HG03342 (cell line): Measurements from ENCODE around the gene PROC.

Experiments used
- ATAC-seq: cut with Tn5 transposase; IDR thresholded peaks from one replicate; pipeline ENCODE4 v1.9.1; 2021; ENCODE audit warnings: mild to moderate bottlenecking, moderate library complexity; ENCODE audit not compliant: unreplicated experiment

Gene PROC

GRCh38 chr2:127453392-127454171, 35.4 kb downstream of the PROC start:
- no peak for ATAC-seq

GRCh38 chr2:127454595-127455565, 36.7 kb downstream of the PROC start:
- ATAC-seq, result no peak

DNA sequence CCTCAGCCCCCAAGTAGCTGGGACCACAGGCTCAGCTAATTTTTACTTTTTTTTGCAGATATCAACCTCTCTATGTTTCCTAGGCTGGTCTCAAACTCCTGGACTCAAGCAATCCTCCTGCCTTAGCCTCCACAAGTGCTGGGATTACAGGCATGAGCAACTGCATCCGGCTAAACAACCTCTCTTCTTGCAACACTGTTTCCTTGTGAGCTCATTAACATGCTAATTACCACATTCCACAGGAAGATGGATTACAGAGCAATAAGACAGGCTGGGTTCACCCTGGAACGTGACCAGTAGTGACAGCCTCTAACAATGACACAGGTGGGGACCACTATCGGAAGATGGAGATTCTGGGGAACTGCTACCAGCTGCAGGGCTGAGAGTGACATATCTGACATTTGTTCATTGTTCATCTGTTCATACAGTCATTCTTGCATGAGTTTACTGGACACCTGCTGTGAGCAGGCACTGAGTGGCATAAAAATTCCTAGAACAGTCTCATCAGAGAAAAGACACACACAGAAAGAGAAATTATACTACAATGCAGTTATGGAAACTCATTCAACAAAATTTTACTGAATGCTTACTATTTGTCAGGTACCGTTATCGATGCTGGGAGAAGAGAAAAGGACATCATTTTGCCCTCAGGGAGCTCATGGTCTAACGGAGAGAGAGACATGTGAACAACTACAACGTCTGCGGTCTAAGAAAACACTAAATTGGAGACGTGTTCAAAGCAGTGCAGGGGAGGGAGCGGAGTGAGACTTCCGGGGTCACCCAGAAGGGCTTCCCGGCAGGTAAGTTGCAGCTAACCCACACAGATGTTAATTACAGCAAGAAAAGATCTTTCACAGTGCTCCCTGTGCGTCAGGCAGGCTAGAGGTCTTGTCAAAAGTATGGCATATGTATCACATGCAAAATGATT, 37.6 kb downstream of the PROC start:
- ATAC-seq, result no peak

DNA sequence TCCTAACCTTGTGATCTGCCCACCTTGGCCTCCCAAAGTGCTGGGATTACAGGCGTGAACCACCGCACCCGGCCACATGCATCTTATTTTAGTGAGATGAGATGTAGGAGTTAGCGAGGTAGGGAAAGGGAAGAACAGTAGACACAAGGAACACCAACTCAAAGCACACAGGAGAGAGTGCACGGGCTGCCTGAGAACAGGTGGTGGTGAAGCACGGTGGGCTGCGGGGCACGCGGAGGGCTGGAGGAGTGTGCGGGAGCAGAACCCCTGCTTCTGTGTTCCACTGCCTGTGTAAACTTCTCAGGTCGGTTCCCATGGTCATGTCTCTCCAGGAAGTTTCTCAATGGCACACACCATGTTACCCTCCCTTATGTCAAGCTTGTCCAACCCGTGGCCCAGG, 38.7 kb downstream of the PROC start:
- no peak for ATAC-seq

DNA sequence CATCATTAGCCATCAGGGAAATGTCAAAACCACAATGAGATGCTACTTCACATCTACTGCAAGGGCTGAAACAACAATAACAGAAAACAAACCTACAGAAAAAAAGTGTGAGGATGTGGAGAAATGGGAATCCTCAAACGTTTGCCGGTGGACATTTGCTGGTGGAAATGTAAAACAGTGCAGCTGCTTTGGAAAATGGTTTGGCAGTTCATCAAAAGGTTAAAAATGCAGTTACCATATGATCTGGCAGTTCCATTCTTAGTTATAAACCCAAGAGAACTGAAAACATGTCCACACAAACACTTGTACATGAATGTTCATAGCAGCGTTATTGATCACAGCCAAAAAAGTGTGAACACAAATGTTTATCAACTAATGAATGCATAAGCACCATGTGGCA, 44.2 kb downstream of the PROC start:
- ATAC-seq, result no peak

DNA sequence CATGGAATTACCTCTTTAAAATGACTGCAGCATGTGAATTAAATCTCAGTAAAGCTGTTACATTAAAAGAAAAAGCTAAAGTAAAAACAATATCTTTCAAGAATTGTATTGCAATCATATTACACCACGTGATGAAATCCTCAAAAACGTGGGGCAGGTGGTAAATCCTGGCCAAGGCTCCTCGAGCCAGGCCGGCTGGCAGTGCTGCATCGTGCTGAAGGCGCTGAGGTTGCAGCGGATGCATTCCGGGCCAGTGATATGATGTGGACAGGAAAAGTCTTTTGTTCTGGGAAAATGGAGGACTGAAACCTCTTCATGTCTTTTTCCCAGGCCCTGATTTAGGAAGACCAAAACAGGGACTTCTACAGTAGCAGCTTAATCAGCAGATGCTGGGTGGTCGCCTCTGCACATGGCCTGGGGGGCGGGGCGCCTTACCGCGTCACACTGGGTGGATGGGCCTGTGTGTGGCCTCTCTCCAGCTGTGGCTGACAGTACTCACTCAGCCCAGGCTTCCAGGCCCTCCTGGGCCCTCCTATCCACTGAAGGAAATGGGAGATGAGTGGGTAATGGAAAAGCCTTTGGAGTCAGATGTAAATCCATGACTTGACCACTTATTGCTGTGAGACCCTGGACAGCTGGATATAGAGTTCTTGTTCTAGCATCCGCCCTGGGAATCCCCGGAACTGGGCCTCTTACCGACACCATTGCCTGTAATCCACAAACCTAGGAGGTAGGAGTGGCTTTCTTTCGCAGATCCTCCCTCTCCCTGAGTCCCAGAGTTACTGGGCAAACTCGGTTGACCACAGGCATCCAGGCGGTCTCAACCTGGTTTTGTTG, 45.1 kb downstream of the PROC start:
- no peak for ATAC-seq

DNA sequence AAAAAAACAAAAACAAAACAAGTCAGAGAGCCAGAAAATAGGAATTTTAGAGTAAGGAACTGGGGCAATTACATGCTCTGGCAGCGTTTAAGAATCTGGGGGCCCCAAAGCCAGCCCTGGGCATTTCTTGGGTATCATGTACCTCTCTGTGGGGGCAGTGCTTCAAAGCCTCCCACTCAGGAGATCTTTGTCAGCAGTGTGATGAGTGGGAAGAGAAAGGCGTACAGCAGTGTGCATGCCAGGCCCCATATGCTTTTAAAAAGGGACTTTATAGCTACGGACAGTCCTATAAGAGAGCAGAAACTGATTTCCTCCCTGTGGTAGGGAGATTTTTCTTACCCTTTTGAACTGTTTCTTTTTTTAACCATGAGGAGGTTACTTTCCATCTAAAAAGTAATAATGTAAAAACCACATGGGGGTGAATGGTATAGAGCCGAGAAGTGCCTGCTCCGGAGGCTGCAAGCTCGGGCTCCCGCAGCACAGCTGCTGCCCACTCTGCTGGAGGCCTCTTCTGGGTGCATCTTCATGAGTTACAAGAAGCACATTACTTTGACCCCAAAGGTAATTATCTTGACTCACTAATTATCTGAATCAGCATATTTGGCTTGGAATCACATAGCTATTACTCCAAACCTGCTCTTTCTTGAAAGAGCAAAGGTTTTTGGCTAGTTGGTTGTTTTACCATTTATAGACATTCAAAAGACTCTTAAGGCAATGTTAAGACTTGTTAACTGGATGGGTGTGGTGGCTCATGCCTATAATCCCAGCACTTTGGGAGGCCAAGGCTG, 46.4 kb downstream of the PROC start:
- ATAC-seq, result no peak

DNA sequence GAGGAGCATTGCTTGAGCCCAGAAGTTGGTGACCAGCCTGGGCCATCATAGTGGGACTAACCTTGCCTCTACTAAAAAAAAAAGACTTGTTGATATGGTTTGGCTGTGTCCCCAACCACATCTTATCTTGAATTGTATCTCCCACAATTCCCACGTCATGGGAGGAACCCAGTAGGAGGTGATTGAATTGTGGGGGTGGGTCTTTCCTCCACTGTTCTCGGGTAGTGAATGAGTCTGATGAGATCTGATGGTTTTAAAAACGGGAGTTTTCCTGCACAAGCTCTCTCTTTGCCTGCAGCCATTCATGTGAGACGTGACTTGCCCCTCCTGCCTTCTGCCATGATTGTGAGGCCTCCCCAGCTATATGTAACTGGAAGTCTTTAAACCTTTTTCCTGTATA, 47.0 kb downstream of the PROC start:
- no peak for ATAC-seq

DNA sequence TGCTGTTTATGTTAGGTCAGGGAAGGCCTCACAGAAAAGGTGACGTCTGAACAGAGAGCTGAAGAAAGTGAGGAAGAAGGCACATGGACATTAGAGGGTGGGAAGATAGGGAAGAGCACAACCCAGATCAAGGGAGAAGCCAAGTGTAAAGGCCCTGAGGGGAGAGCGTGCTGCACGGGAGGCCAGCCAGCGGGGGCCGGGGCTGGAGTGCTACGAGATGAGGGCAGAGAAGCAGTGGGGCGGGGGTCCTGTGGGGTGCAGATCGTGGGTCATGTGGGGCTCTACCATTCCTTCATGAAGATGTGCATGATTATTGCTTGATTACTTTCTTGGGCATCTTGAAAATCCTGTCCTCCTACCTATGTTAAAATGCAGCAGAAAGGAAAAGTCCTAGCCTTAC, 50.8 kb downstream of the PROC start:
- ATAC-seq, result no peak

- ATAC-seq, result no peak
Measured at GRCh38 chr2:127469974-127470373, 51.7 kb downstream of the PROC start.

DNA sequence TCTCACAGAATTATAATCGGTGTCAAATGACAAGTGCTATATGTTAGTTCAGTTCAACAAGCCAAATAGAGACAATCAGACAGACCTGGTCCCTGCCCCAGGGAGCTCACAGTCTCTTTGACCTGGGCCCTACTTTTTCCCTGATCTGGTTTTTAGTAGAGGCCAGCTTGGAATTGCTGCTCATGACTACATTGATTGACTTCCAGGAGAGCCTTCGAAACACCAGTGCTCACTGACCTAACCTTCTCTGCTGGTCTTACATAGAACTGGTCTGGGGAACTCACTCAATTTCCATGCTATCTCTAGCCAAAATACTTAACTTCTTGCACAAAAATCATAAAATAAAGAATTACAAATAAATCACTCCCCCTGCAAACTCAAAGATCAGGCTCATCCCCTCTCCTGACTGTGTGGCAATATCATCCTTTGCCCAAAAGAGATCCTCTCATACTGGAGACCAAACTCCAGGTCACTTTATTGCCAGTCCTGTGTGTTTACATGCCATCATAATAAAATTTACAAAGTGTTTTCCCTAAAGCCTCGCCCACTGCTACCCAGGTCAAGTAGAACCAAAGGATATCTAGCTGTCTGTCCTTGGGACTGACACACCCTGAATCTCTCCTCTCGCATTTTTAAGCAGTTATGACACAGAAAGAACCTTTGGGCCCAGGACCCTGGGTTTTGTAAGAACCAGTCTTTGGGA, 53.2 kb downstream of the PROC start:
- ATAC-seq, result no peak

DNA sequence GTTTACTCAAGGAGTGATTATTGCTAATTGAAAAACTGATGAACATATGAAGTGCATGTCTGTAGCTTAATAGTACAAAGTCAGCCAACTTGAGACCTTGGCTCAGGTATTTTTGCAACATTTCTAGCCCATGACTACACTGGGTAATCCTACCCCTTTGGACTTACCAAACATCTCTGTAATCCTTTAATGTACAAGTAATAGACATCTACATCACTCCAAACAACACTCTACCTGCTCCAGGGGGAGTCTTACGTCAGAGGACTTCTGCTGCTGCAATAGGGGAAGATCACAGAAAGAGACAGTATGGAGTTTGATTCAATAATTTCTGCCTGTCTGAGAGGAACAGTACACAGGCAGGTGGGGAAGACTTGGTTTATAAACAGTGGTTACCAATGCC, 54.0 kb downstream of the PROC start:
- no peak for ATAC-seq

GRCh38 chr2:127475788-127476187, 57.6 kb downstream of the PROC start:
- ATAC-seq, result no peak
